GM19468 (cell line): ENCODE results near the gene AGBL4.

Source experiments
- ATAC-seq: cut with Tn5 transposase; IDR thresholded peaks from one replicate; pipeline ENCODE4 v1.9.1; 2021; ENCODE audit warnings: mild to moderate bottlenecking, moderate library complexity, moderate number of reproducible peaks; ENCODE audit not compliant: unreplicated experiment; ENCODE audit errors: extremely low read depth

AGBL4 gene

GRCh38 chr1:49465486-49466185 lies 558.1 kb downstream of the AGBL4 start:
- ATAC-seq, result no peak

GRCh38 chr1:49448200-49448599 lies 575.6 kb downstream of the AGBL4 start:
- ATAC-seq, result no peak

GRCh38 chr1:49436865-49437264 lies 586.9 kb downstream of the AGBL4 start:
- ATAC-seq, result no peak

- no peak for ATAC-seq
Measured at GRCh38 chr1:49435291-49435690, 588.5 kb downstream of the AGBL4 start.

GRCh38 chr1:49424782-49425181 lies 599.0 kb downstream of the AGBL4 start:
- ATAC-seq, result no peak

- no peak for ATAC-seq
Measured at GRCh38 chr1:49416758-49417157, 607.0 kb downstream of the AGBL4 start.

GRCh38 chr1:49408346-49408745 lies 615.4 kb downstream of the AGBL4 start:
- ATAC-seq, result no peak

- no peak for ATAC-seq
Measured at GRCh38 chr1:49397086-49397485, 626.7 kb downstream of the AGBL4 start.

GRCh38 chr1:49394200-49394599 lies 629.6 kb downstream of the AGBL4 start:
- ATAC-seq, result no peak

GRCh38 chr1:49389699-49390098 lies 634.1 kb downstream of the AGBL4 start:
- no peak for ATAC-seq

GRCh38 chr1:49364676-49365075 lies 659.1 kb downstream of the AGBL4 start:
- no peak for ATAC-seq

- no peak for ATAC-seq
Measured at GRCh38 chr1:49363628-49364027, 660.1 kb downstream of the AGBL4 start.

- no peak for ATAC-seq
Measured at GRCh38 chr1:49358036-49358435, 665.7 kb downstream of the AGBL4 start.

- no peak for ATAC-seq
Measured at GRCh38 chr1:49356594-49356993, 667.2 kb downstream of the AGBL4 start.

- no peak for ATAC-seq
Measured at GRCh38 chr1:49351768-49352167, 672.0 kb downstream of the AGBL4 start.

GRCh38 chr1:49346767-49347349 lies 676.9 kb downstream of the AGBL4 start:
- ATAC-seq, result no peak

GRCh38 chr1:49340576-49340975 lies 683.2 kb downstream of the AGBL4 start:
- ATAC-seq, result no peak

- ATAC-seq, result no peak
Measured at GRCh38 chr1:49339043-49339442, 684.7 kb downstream of the AGBL4 start.

- no peak for ATAC-seq
Measured at GRCh38 chr1:49337251-49337650, 686.5 kb downstream of the AGBL4 start.

GRCh38 chr1:49333906-49334305 lies 689.8 kb downstream of the AGBL4 start:
- no peak for ATAC-seq

- no peak for ATAC-seq
Measured at GRCh38 chr1:49331066-49331852, 692.5 kb downstream of the AGBL4 start.
